Liver (tissue), 9 donors: Measurements from ENCODE around the gene GAS7. TPM values are rescaled to one million over a fixed set of nuclear protein-coding genes. Genes with fewer than 3 reads are reported as not detected.

Experiments
- DNase-seq: peaks from one replicate; pipeline ENCODE4 v3.0.0-alpha.2; 2017; ENCODE audit warnings: low spot score
- H3K27ac ChIP-seq, 2 donors: one replicate each; pipeline ENCODE4 v1.7.0; 2013; ENCODE audit warnings: inconsistent platforms in 2 of 2, low read length in 2 of 2, control low read depth in 1 of 2, low read depth in 1 of 2, mild to moderate bottlenecking in 1 of 2
- H3K27me3 ChIP-seq, 4 donors: one replicate each; pipeline versions ENCODE4 v1.6.1 to v1.7.0; 2013; ENCODE audit warnings: low read length in 3 of 4, inconsistent platforms in 1 of 4, mild to moderate bottlenecking in 1 of 4, moderate library complexity in 1 of 4; ENCODE audit not compliant: control insufficient read depth in 4 of 4, insufficient read depth in 4 of 4
- H3K36me3 ChIP-seq, 4 donors: one replicate each; pipeline versions ENCODE4 v1.6.1 to v1.7.0; 2013; ENCODE audit warnings: low read length in 3 of 4, mild to moderate bottlenecking in 3 of 4, low read depth in 1 of 4, moderate library complexity in 1 of 4; ENCODE audit not compliant: control insufficient read depth in 4 of 4, insufficient read depth in 3 of 4
- H3K4me1 ChIP-seq, 4 donors: one replicate each; pipeline versions ENCODE4 v1.6.1 to v1.7.0; 2013; ENCODE audit warnings: low read length in 3 of 4, mild to moderate bottlenecking in 3 of 4, moderate library complexity in 1 of 4; ENCODE audit not compliant: control insufficient read depth in 4 of 4, insufficient read depth in 4 of 4
- H3K4me3 ChIP-seq, 3 donors: one replicate each; pipeline versions ENCODE4 v1.6.1 to v1.7.0; 2013; ENCODE audit warnings: low read length in 3 of 3, control low read depth in 1 of 3, low read depth in 1 of 3, mild to moderate bottlenecking in 1 of 3
- H3K9ac ChIP-seq, 2 donors: one replicate each; pipeline ENCODE4 v1.7.0; 2013; ENCODE audit warnings: low read length in 2 of 2, mild to moderate bottlenecking in 2 of 2, moderate library complexity in 2 of 2, control low read depth in 1 of 2, low read depth in 1 of 2
- H3K9me3 ChIP-seq, 4 donors: one replicate each; pipeline versions ENCODE4 v1.6.1 to v1.7.0; 2013; ENCODE audit warnings: low read length in 3 of 4; ENCODE audit not compliant: control insufficient read depth in 4 of 4
- ATF3 ChIP-seq: IDR thresholded peaks from 2 replicates; pipeline ENCODE4 v1.6.1; 2016; ENCODE audit warnings: antibody characterized with exemption
- CTCF ChIP-seq: fragments of 150-350 bp; IDR thresholded peaks from 2 replicates; pipeline ENCODE4 v1.5.1; 2017; ENCODE audit warnings: improper control_type of control experiment, low read depth, low read length; ENCODE audit not compliant: missing input control
- EGR1 ChIP-seq, 2 donors: IDR thresholded peaks; 2 replicates each; pipeline ENCODE4 v1.6.1; 2016 to 2018; ENCODE audit warnings: antibody characterized with exemption in 2 of 2, low read depth in 2 of 2
- FOXA1 ChIP-seq: IDR thresholded peaks from 2 replicates; pipeline ENCODE4 v1.6.1; 2016; ENCODE audit warnings: antibody characterized with exemption
- GABPA ChIP-seq, 2 donors: IDR thresholded peaks in 1 of 2; conservative IDR thresholded peaks in 1 of 2; 2 replicates each; pipeline ENCODE4 v1.6.1; 2016; ENCODE audit warnings: antibody characterized with exemption in 2 of 2, mild to moderate bottlenecking in 1 of 2, moderate library complexity in 1 of 2
- HNF4G ChIP-seq: IDR thresholded peaks from 2 replicates; pipeline ENCODE4 v1.6.1; 2016; ENCODE audit warnings: antibody characterized with exemption
- JUND ChIP-seq, 2 donors: IDR thresholded peaks; 2 replicates each; pipeline ENCODE4 v1.6.1; 2016; ENCODE audit warnings: antibody characterized with exemption in 2 of 2
- NR2F2 ChIP-seq: IDR thresholded peaks from 2 replicates; pipeline ENCODE4 v1.6.1; 2016; ENCODE audit warnings: antibody characterized with exemption
- RAD21 ChIP-seq, 2 donors: IDR thresholded peaks; 2 replicates each; pipeline ENCODE4 v1.6.1; 2016; ENCODE audit warnings: antibody characterized with exemption in 2 of 2, mild to moderate bottlenecking in 2 of 2
- RXRA ChIP-seq, 2 donors: IDR thresholded peaks; 2 replicates each; pipeline ENCODE4 v1.6.1; 2017 to 2018; ENCODE audit warnings: antibody characterized with exemption in 2 of 2, mild to moderate bottlenecking in 1 of 2
- SP1 ChIP-seq: IDR thresholded peaks from 2 replicates; pipeline ENCODE4 v1.6.1; 2018; ENCODE audit warnings: antibody characterized with exemption, mild to moderate bottlenecking
- TAF1 ChIP-seq: conservative IDR thresholded peaks from 2 replicates; pipeline ENCODE4 v1.6.1; 2016; ENCODE audit warnings: antibody characterized with exemption, mild to moderate bottlenecking
- WGBS: extraction: QIAGEN DNeasy Blood & Tissue Kit; methylation state at CpG from one replicate; pipeline ENCODE4 v1.1.7; 2013; 5-methylcytosine and 5-hydroxymethylcytosine counted together
- polyA plus RNA-seq, 2 donors: library from polyadenylated mRNA; stranded (reverse) in 1 of 2; unstranded in 1 of 2; fragments of 200-250 nt in 1 of 2; fragments of >200 nt in 1 of 2; fragmentation: Nextera tagmentation in 1 of 2; extraction: Ambion mirVana in 1 of 2; gene quantifications; one replicate each; pipeline versions ENCODE4 v1.2.1 to v1.2.3, GENCODE V29; 2013 to 2015
- total RNA-seq, 2 donors: library from RNA; depleted of rRNA; stranded (reverse); fragments of >200 nt; gene quantifications; one replicate each; pipeline ENCODE4 v1.2.3, GENCODE V29; 2014
- TF ChIP-seq, protein P1 (sequence below): IDR thresholded peaks from 2 replicates; pipeline ENCODE4 v1.6.1; 2016; ENCODE audit warnings: antibody characterized with exemption
- TF ChIP-seq, protein P2 (sequence below): IDR thresholded peaks from 2 replicates; pipeline ENCODE4 v1.6.1; 2016; ENCODE audit warnings: antibody characterized with exemption, mild to moderate bottlenecking
- donor health status: healthy.
- donor health status: healthy.
- donor health status: healthy.
- donor health status: healthy.
- donor health status: healthy.

The GAS7 gene
- total and polyA plus RNA-seq, 4 donors = 0.79 to 6.1 (median 2.5) TPM

- Histone ChIP-seq H3K9ac (no peak overlapping the region), H3K27ac (no peak overlapping the region), H3K27me3 (no peaks in the 10 kb centered on the region), H3K4me3 (no peak overlapping the region), H3K4me1 (no peaks in the 10 kb centered on the region), H3K36me3 (no peaks in the 10 kb centered on the region), H3K9me3 (no peaks in the 10 kb centered on the region)
- no peak for DNase-seq
- TF ChIP-seq FOXA1 (no peak), GABPA (IDR thresholded peaks at IDR 0.05 in 1 of 2, conservative IDR thresholded peaks at IDR 0.05 in 1 of 2) (no peak), RXRA (IDR thresholded peaks at IDR 0.05) (no peak)
- WGBS = 69% methylated on average over 2 of the region's 2 CpGs
Observed at GRCh38 chr17:10139577-10139976, 58.8 kb downstream of the GAS7 start.

GRCh38 chr17:10136258-10136981, 62.0 kb downstream of the GAS7 start:
- Histone ChIP-seq H3K27me3 (no peaks in the 10 kb centered on the region), H3K36me3 (no peaks in the 10 kb centered on the region), H3K27ac (no peak overlapping the region), H3K4me3 (no peak overlapping the region), H3K9ac (no peak overlapping the region), H3K4me1 (no peaks in the 10 kb centered on the region), H3K9me3 (no peaks in the 10 kb centered on the region)
- TF ChIP-seq ATF3 = no peak
- TF ChIP-seq RXRA (IDR thresholded peaks at IDR 0.05) = no peak
- no peak for TF ChIP-seq HNF4G
- TF ChIP-seq NR2F2 = no peak
- TF ChIP-seq TAF1 = no peak
- no peak for TF ChIP-seq GABPA (IDR thresholded peaks at IDR 0.05 in 1 of 2, conservative IDR thresholded peaks at IDR 0.05 in 1 of 2)
- TF ChIP-seq EGR1 (IDR thresholded peaks at IDR 0.05; ENCODE audit: low read depth in 2 of 2) = no peak
- TF ChIP-seq JUND (IDR thresholded peaks at IDR 0.05) = no peak
- TF ChIP-seq CTCF = no peak
- TF ChIP-seq SP1 = no peak
- TF ChIP-seq, protein P1, sequence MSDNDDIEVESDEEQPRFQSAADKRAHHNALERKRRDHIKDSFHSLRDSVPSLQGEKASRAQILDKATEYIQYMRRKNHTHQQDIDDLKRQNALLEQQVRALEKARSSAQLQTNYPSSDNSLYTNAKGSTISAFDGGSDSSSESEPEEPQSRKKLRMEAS = no peak
- no peak for TF ChIP-seq RAD21 (IDR thresholded peaks at IDR 0.05)
- TF ChIP-seq, protein P2, sequence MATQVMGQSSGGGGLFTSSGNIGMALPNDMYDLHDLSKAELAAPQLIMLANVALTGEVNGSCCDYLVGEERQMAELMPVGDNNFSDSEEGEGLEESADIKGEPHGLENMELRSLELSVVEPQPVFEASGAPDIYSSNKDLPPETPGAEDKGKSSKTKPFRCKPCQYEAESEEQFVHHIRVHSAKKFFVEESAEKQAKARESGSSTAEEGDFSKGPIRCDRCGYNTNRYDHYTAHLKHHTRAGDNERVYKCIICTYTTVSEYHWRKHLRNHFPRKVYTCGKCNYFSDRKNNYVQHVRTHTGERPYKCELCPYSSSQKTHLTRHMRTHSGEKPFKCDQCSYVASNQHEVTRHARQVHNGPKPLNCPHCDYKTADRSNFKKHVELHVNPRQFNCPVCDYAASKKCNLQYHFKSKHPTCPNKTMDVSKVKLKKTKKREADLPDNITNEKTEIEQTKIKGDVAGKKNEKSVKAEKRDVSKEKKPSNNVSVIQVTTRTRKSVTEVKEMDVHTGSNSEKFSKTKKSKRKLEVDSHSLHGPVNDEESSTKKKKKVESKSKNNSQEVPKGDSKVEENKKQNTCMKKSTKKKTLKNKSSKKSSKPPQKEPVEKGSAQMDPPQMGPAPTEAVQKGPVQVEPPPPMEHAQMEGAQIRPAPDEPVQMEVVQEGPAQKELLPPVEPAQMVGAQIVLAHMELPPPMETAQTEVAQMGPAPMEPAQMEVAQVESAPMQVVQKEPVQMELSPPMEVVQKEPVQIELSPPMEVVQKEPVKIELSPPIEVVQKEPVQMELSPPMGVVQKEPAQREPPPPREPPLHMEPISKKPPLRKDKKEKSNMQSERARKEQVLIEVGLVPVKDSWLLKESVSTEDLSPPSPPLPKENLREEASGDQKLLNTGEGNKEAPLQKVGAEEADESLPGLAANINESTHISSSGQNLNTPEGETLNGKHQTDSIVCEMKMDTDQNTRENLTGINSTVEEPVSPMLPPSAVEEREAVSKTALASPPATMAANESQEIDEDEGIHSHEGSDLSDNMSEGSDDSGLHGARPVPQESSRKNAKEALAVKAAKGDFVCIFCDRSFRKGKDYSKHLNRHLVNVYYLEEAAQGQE = no peak
- DNase-seq = no peak
- WGBS = 68% methylated on average over 15 of the region's 15 CpGs
